Keratinocyte (primary cell): ENCODE results near the gene HS3ST2. TPM values are rescaled to one million over a fixed set of nuclear protein-coding genes. Genes with fewer than 3 reads are reported as not detected.

Source experiments
- DNase-seq: peaks from one replicate; pipeline ENCODE4 v3.0.0-alpha.2; 2011; ENCODE audit warnings: low read depth, missing footprints, low spot score
- FAIRE-seq: peaks from 2 replicates; lab custom pipeline; 2011; peaks lifted over from hg19 to GRCh38; lab: Jason Lieb, UNC
- H2AFZ ChIP-seq: 2 replicates; pipeline ENCODE4 v1.6.0; 2012; ENCODE audit warnings: low read length, control low read depth, inconsistent platforms; ENCODE audit not compliant: control insufficient read depth
- H3K27ac ChIP-seq: 2 replicates; pipeline ENCODE4 v1.5.1; 2011; ENCODE audit warnings: low read length; ENCODE audit not compliant: control insufficient read depth, insufficient read depth
- H3K27me3 ChIP-seq: 3 replicates; pipeline ENCODE4 v1.6.0; 2011; ENCODE audit warnings: low read length; ENCODE audit not compliant: control insufficient read depth, insufficient read depth; ENCODE audit errors: extremely low read depth
- H3K36me3 ChIP-seq, 2 experiments: 2 replicates in 1 of 2; 3 replicates in 1 of 2; pipeline ENCODE4 v1.5.1; 2011; ENCODE audit warnings: low read length in 2 of 2, mild to moderate bottlenecking in 1 of 2; ENCODE audit not compliant: control insufficient read depth in 2 of 2, insufficient read depth in 2 of 2; ENCODE audit errors: extremely low read depth in 1 of 2
- H3K4me1 ChIP-seq: 3 replicates; pipeline ENCODE4 v1.5.1; 2011; ENCODE audit warnings: low read length; ENCODE audit not compliant: control insufficient read depth, insufficient read depth; ENCODE audit errors: extremely low read depth
- H3K4me2 ChIP-seq: 3 replicates; pipeline ENCODE4 v1.6.0; 2011; ENCODE audit warnings: low read depth, low read length; ENCODE audit not compliant: control insufficient read depth, insufficient read depth; ENCODE audit errors: extremely low read depth
- H3K4me3 ChIP-seq, 3 experiments: fragments of 200-600 bp in 1 of 3; sonication (generic) in 1 of 3; 2 replicates in 2 of 3; 3 replicates in 1 of 3; pipeline ENCODE4 v1.5.1; 2011 to 2016; ENCODE audit warnings: low read length in 3 of 3, mild to moderate bottlenecking in 3 of 3, control low read depth in 2 of 3, inconsistent platforms in 1 of 3, low read depth in 1 of 3, mixed read lengths in 1 of 3, mixed run types in 1 of 3, moderate library complexity in 1 of 3; ENCODE audit not compliant: control insufficient read depth in 2 of 3, insufficient read depth in 2 of 3; ENCODE audit errors: extremely low read depth in 1 of 3
- H3K79me2 ChIP-seq: 2 replicates; pipeline ENCODE4 v1.6.0; 2012; ENCODE audit warnings: low read length; ENCODE audit not compliant: control insufficient read depth, insufficient read depth
- H3K9ac ChIP-seq: 3 replicates; pipeline ENCODE4 v1.6.0; 2011; ENCODE audit warnings: low read length; ENCODE audit not compliant: control insufficient read depth, insufficient read depth; ENCODE audit errors: extremely low read depth
- H3K9me1 ChIP-seq: 3 replicates; pipeline ENCODE4 v1.6.0; 2011; ENCODE audit warnings: low read length; ENCODE audit not compliant: control insufficient read depth, insufficient read depth; ENCODE audit errors: extremely low read depth
- H3K9me3 ChIP-seq: 2 replicates; pipeline ENCODE4 v1.5.1; 2012; ENCODE audit warnings: low read depth, low read length; ENCODE audit not compliant: control insufficient read depth
- H4K20me1 ChIP-seq: 3 replicates; pipeline ENCODE4 v1.6.0; 2011; ENCODE audit warnings: low read length; ENCODE audit not compliant: control insufficient read depth, insufficient read depth; ENCODE audit errors: extremely low read depth
- EZH2 ChIP-seq: IDR thresholded peaks from one replicate; pipeline ENCODE4 v1.6.1; 2012; ENCODE audit warnings: inconsistent platforms, mild to moderate bottlenecking, low read length, moderate library complexity
- dilution Hi-C: fragments of 300-500 bp; cut with MboI; formaldehyde crosslinking; loops from one replicate; pipeline ENCODE4 v1.7.0; 2020; ENCODE audit warnings: low sequenced_read_pairs; ENCODE audit not compliant: extremely low pct_ligation_motif_present
- polyA plus RNA-seq, 5 experiments: library from polyadenylated mRNA; depleted of rRNA in 3 of 5; stranded (reverse) in 3 of 5; stranded (forward) in 1 of 5; unstranded in 1 of 5; fragments of >200 nt; gene quantifications; 1 replicate in 1 of 5; 2 replicates in 3 of 5; 3 replicates in 1 of 5; pipeline versions ENCODE4 v1.2.1 to v1.2.3, GENCODE V29; 2011 to 2012; ENCODE audit warnings: missing spikeins in 2 of 5, low read depth in 1 of 5, low replicate concordance in 1 of 5
- TF ChIP-seq, protein P1 (sequence below), 3 experiments: IDR thresholded peaks in 1 of 3; conservative IDR thresholded peaks in 1 of 3; optimal IDR thresholded peaks in 1 of 3; 2 replicates in 2 of 3; 3 replicates in 1 of 3; pipeline versions ENCODE3 to v1.5.1; 2011; ENCODE audit warnings: low read length in 3 of 3, mild to moderate bottlenecking in 3 of 3, moderate library complexity in 2 of 3, control low read depth in 1 of 3, inconsistent platforms in 1 of 3; ENCODE audit not compliant: insufficient read depth in 2 of 3; ENCODE audit errors: extremely low read depth in 1 of 3

The HS3ST2 gene
- polyA plus RNA-seq, 1 donor (not counting 4 experiments of a cell fraction or from before 2014, with no cell fraction given) = 6.3 TPM

DNA sequence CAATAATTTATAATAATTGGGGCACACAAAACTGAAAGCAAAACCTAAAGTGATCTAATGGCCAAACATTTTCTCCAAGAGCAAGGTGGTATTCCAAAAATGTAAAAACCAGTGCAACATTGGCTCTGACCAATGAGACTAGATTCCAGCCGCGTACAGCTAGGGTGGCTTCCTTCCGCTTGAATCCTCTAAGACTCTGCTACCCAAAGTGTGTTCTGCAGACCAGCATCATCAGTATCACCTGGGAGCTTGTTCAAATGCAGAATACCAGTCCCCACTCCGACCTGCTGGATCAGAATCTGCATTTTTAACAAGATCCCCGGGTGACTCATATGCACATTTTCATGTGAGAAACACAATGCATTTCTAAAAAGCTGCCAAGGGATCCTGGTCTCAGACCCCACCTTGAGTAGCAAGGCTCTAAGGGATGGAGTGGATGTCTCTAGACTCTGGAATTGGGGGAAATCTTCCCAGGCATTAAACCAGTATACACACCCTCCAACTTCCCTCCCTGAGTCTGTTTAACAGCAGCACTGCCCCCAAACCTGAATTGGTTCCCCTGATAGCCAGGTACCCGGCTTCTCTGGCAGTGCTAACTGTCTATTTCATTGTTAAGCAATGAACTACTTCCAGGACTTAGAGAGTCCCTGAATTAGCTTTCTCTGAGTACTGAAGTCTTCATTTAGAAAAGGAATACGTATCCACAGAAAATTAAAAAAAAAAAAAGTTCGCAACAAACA, 118.2 kb downstream of the HS3ST2 start:
- no peak overlapping the region for H2AFZ ChIP-seq
- H3K36me3 ChIP-seq = no peaks in the 10 kb centered on the region
- TF ChIP-seq EZH2 = no peak
- TF ChIP-seq, protein P1, sequence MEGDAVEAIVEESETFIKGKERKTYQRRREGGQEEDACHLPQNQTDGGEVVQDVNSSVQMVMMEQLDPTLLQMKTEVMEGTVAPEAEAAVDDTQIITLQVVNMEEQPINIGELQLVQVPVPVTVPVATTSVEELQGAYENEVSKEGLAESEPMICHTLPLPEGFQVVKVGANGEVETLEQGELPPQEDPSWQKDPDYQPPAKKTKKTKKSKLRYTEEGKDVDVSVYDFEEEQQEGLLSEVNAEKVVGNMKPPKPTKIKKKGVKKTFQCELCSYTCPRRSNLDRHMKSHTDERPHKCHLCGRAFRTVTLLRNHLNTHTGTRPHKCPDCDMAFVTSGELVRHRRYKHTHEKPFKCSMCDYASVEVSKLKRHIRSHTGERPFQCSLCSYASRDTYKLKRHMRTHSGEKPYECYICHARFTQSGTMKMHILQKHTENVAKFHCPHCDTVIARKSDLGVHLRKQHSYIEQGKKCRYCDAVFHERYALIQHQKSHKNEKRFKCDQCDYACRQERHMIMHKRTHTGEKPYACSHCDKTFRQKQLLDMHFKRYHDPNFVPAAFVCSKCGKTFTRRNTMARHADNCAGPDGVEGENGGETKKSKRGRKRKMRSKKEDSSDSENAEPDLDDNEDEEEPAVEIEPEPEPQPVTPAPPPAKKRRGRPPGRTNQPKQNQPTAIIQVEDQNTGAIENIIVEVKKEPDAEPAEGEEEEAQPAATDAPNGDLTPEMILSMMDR (optimal IDR thresholded peaks at IDR 0.05 in 1 of 3, IDR thresholded peaks at IDR 0.05 in 1 of 3, conservative IDR thresholded peaks at IDR 0.05 in 1 of 3; ENCODE audit: extremely low read depth in 1 of 3, insufficient read depth in 2 of 3, low read length in 3 of 3) = no peak
- H3K4me3 ChIP-seq = no peak overlapping the region
- no peaks in the 10 kb centered on the region for H3K9me3 ChIP-seq
- no peak overlapping the region for H3K4me2 ChIP-seq
- no peaks in the 10 kb centered on the region for H3K4me1 ChIP-seq
- FAIRE-seq (no peak), DNase-seq (no peak)
- no peaks in the 10 kb centered on the region for H4K20me1 ChIP-seq
- dilution Hi-C loops = no loop called here
- no peak overlapping the region for H3K9ac ChIP-seq
- H3K79me2 ChIP-seq = no peaks in the 10 kb centered on the region
- no peak overlapping the region for H3K27ac ChIP-seq
- no peaks in the 10 kb centered on the region for H3K9me1 ChIP-seq
- peaks cover 22% of the 10 kb centered on the region for H3K27me3 ChIP-seq

DNA sequence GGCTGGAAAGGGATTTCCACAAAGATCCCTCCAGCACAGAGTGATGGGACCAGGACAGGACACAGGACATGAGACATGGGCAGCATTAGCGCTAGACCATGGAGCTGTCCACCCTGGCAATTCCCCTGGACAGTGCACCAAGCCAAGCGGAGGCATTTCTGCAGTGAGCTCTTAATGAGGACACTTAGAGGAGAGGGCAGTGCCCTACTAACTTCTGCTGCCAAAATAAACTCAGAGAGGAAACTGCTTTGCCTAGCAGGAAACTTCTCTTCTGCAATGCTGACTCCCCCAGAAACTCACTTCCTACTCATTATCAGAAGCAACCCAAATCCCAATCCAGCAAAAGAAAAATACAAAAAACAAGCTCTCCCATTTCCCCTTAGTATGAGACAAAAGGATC, 119.2 kb downstream of the HS3ST2 start:
- Histone ChIP-seq H3K27ac (no peak overlapping the region), H3K27me3 (peaks cover 22% of the 10 kb centered on the region), H3K4me2 (no peak overlapping the region), H3K9me3 (no peaks in the 10 kb centered on the region), H3K4me1 (no peaks in the 10 kb centered on the region), H3K36me3 (no peaks in the 10 kb centered on the region), H4K20me1 (no peaks in the 10 kb centered on the region), H3K9me1 (no peaks in the 10 kb centered on the region), H3K79me2 (no peaks in the 10 kb centered on the region), H2AFZ (no peak overlapping the region), H3K4me3 (no peak overlapping the region), H3K9ac (no peak overlapping the region)
- no peak for DNase-seq
- no peak for TF ChIP-seq EZH2
- TF ChIP-seq, protein P1 (optimal IDR thresholded peaks at IDR 0.05 in 1 of 3, IDR thresholded peaks at IDR 0.05 in 1 of 3, conservative IDR thresholded peaks at IDR 0.05 in 1 of 3; ENCODE audit: extremely low read depth in 1 of 3, insufficient read depth in 2 of 3, low read length in 3 of 3) = no peak
- FAIRE-seq = no peak
- dilution Hi-C loops = no loop called here
